WTC11 (cell line): ENCODE results near the gene VCL. TPM values are rescaled to one million over a fixed set of nuclear protein-coding genes. Genes with fewer than 3 reads are reported as not detected.

Experiments
- ATAC-seq: fragments of 200-7000 bp; cut with Tn5 transposase; 2 replicates; pipeline ENCODE4 v1.10.0; 2021; ENCODE audit warnings: mild to moderate bottlenecking, moderate library complexity
- CTCF ChIA-PET: fragments of 300-600 bp; sonication (Branson Sonifier 250); formaldehyde crosslinking; loops from one replicate; lab custom pipeline; 2021; ENCODE audit warnings: antibody characterized with exemption; lab: Charles Lee
- POLR2A ChIA-PET: fragments of 350-600 bp; sonication (Branson Sonifier 250); formaldehyde crosslinking; loops from one replicate; lab custom pipeline; 2021; ENCODE audit warnings: antibody characterized with exemption; lab: Charles Lee
- DNase-seq: peaks from one replicate; pipeline ENCODE4 v3.0.0; 2021; ENCODE audit warnings: low spot score
- H3K27ac Mint-ChIP-seq: 2 replicates; pipeline ENCODE4 v1.8.0; 2021; ENCODE audit warnings: mixed read lengths
- H3K27me3 Mint-ChIP-seq: 2 replicates; pipeline ENCODE4 v1.8.0; 2021; ENCODE audit warnings: low read depth, mild to moderate bottlenecking, moderate library complexity, mixed read lengths
- H3K36me3 Mint-ChIP-seq: 2 replicates; pipeline ENCODE4 v1.8.0; 2021; ENCODE audit warnings: mixed read lengths
- H3K4me1 Mint-ChIP-seq: 2 replicates; pipeline ENCODE4 v1.8.0; 2022; ENCODE audit warnings: mixed read lengths
- H3K4me3 Mint-ChIP-seq: 2 replicates; pipeline ENCODE4 v1.8.0; 2021; ENCODE audit warnings: mild to moderate bottlenecking, moderate library complexity, mixed read lengths
- H3K9me3 Mint-ChIP-seq: 2 replicates; pipeline ENCODE4 v1.8.0; 2021; ENCODE audit warnings: mixed read lengths
- AR ChIP-seq: fragments of 250-450 bp; sonication (Bioruptor Pico); IDR thresholded peaks from 2 replicates; pipeline ENCODE4 v1.9.0; 2021; ENCODE audit warnings: mild to moderate bottlenecking
- ATF1 ChIP-seq: sonication (generic); formaldehyde crosslinking; IDR thresholded peaks from 2 replicates; pipeline ENCODE4 v1.8.1; 2023; ENCODE audit warnings: mild to moderate bottlenecking, moderate library complexity, missing genetic modification reagents
- CTCF ChIP-seq: fragments of 200-600 bp; IDR thresholded peaks from 2 replicates; pipeline ENCODE4 v1.8.0; 2022; ENCODE audit warnings: antibody characterized with exemption
- GTF2I ChIP-seq: fragments of 250-450 bp; sonication (Bioruptor Pico); conservative IDR thresholded peaks from 2 replicates; pipeline ENCODE4 v1.4.0; 2021; ENCODE audit warnings: mild to moderate bottlenecking
- HMGXB4 ChIP-seq: sonication (generic); formaldehyde crosslinking; IDR thresholded peaks from 2 replicates; pipeline ENCODE4 v1.8.1; 2023; ENCODE audit warnings: mild to moderate bottlenecking, moderate library complexity, missing genetic modification reagents
- JUN ChIP-seq: sonication (generic); formaldehyde crosslinking; IDR thresholded peaks from 2 replicates; pipeline ENCODE4 v1.8.0; 2023; ENCODE audit warnings: mild to moderate bottlenecking, missing genetic modification reagents
- KAT7 ChIP-seq: sonication (generic); formaldehyde crosslinking; IDR thresholded peaks from 2 replicates; pipeline ENCODE4 v1.8.1; 2023; ENCODE audit warnings: missing genetic modification reagents, mild to moderate bottlenecking, borderline replicate concordance
- MAX ChIP-seq: sonication (generic); formaldehyde crosslinking; IDR thresholded peaks from 2 replicates; pipeline ENCODE4 v1.8.0; 2022; ENCODE audit warnings: mild to moderate bottlenecking, missing genetic modification reagents
- MYBL2 ChIP-seq: sonication (generic); formaldehyde crosslinking; IDR thresholded peaks from 2 replicates; pipeline ENCODE4 v1.8.1; 2023; ENCODE audit warnings: mild to moderate bottlenecking, moderate library complexity, missing genetic modification reagents
- NFE2L1 ChIP-seq: sonication (generic); formaldehyde crosslinking; IDR thresholded peaks from 2 replicates; pipeline ENCODE4 v1.8.1; 2023; ENCODE audit warnings: missing genetic modification reagents
- NFYB ChIP-seq: sonication (generic); formaldehyde crosslinking; conservative IDR thresholded peaks from 2 replicates; pipeline ENCODE4 v1.8.0; 2022; ENCODE audit warnings: low read depth, missing genetic modification reagents
- NR3C1 ChIP-seq: sonication (generic); formaldehyde crosslinking; conservative IDR thresholded peaks from 2 replicates; pipeline ENCODE4 v1.8.1; 2023; ENCODE audit warnings: low read depth, mild to moderate bottlenecking, missing genetic modification reagents
- PRRX2 ChIP-seq: fragments of 250-450 bp; sonication (Bioruptor Pico); IDR thresholded peaks from 2 replicates; pipeline ENCODE4 v1.8.0; 2021; ENCODE audit warnings: mild to moderate bottlenecking
- SMAD3 ChIP-seq: sonication (generic); formaldehyde crosslinking; IDR thresholded peaks from 2 replicates; pipeline ENCODE4 v1.8.0; 2022; ENCODE audit warnings: missing genetic modification reagents, mild to moderate bottlenecking, borderline replicate concordance
- ZMAT4 ChIP-seq: fragments of 250-450 bp; sonication (Bioruptor Pico); IDR thresholded peaks from 2 replicates; pipeline ENCODE4 v1.9.0; 2021; ENCODE audit warnings: mild to moderate bottlenecking
- ZNF138 ChIP-seq: sonication (generic); formaldehyde crosslinking; conservative IDR thresholded peaks from 2 replicates; pipeline ENCODE4 v1.8.1; 2022; ENCODE audit warnings: mild to moderate bottlenecking, moderate library complexity, missing genetic modification reagents
- ZNF219 ChIP-seq: sonication (generic); formaldehyde crosslinking; IDR thresholded peaks from 2 replicates; pipeline ENCODE4 v1.8.0; 2023; ENCODE audit warnings: missing genetic modification reagents, mild to moderate bottlenecking, borderline replicate concordance
- ZNF317 ChIP-seq: sonication (generic); formaldehyde crosslinking; IDR thresholded peaks from 2 replicates; pipeline ENCODE4 v1.8.1; 2023; ENCODE audit warnings: low read depth, mild to moderate bottlenecking, moderate library complexity, missing genetic modification reagents, borderline replicate concordance
- ZNF396 ChIP-seq: fragments of 250-450 bp; sonication (Bioruptor Pico); IDR thresholded peaks from 2 replicates; pipeline ENCODE4 v1.8.0; 2021; ENCODE audit warnings: mild to moderate bottlenecking, moderate library complexity, borderline replicate concordance
- total RNA-seq: library from RNA; stranded (reverse); gene quantifications from 3 replicates; pipeline ENCODE4 v1.2.3, GENCODE V29; 2021
- TF ChIP-seq, protein P1 (sequence below): sonication (generic); formaldehyde crosslinking; IDR thresholded peaks from 2 replicates; pipeline ENCODE4 v1.8.1; 2022; ENCODE audit warnings: low read depth, missing genetic modification reagents, borderline replicate concordance
- TF ChIP-seq, protein P2 (sequence below): fragments of 250-450 bp; sonication (Bioruptor Pico); IDR thresholded peaks from 2 replicates; pipeline ENCODE4 v1.9.0; 2021; ENCODE audit warnings: mild to moderate bottlenecking, borderline replicate concordance

VCL gene
- total RNA-seq, 1 experiment from 2014 or later: 225 TPM

DNA sequence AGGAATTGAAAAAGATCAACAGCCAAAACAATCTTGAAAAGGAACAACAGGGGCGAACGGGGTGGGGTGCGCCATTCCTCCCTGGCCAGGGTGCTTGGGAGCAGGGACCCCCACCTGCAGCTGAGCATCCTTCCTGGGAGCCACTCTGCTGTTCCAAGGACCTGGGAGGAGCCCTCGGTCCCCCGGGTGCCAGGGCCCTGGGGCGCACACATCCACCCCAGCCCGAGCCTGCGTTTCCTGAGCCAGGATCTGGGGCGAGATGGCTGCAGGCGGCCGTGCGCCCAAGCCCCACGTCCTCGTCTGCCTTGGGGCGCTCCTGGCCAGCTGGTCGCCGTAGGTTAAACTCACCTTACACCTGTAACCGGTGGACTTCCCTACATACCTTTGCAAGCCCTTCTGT is 142.1 kb downstream of the VCL start:
- no peak for TF ChIP-seq KAT7 (CRISPR knock-in tag)
- no peak for TF ChIP-seq JUN (CRISPR knock-in tag)
- TF ChIP-seq CTCF: no peak
- TF ChIP-seq MAX: no peak
- no peak for TF ChIP-seq MYBL2 (CRISPR knock-in tag)
- H3K27me3 Mint-ChIP-seq: no peaks in the 10 kb centered on the region
- H3K27ac Mint-ChIP-seq: no peak overlapping the region
- CTCF ChIA-PET: no interaction called here
- H3K4me1 Mint-ChIP-seq: no peaks in the 10 kb centered on the region
- H3K9me3 Mint-ChIP-seq: no peaks in the 10 kb centered on the region
- ATAC-seq (no peak), DNase-seq (no peak)
- POLR2A ChIA-PET: no interaction called here
- H3K4me3 Mint-ChIP-seq: no peak overlapping the region
- peaks cover 23% of the 10 kb centered on the region for H3K36me3 Mint-ChIP-seq

- Mint-ChIP-seq H3K27ac (no peak overlapping the region), H3K36me3 (peaks cover 21% of the 10 kb centered on the region), H3K4me3 (no peak overlapping the region), H3K9me3 (no peaks in the 10 kb centered on the region), H3K4me1 (no peaks in the 10 kb centered on the region), H3K27me3 (no peaks in the 10 kb centered on the region)
- DNase-seq (no peak), ATAC-seq (no peak)
- ChIA-PET POLR2A (no interaction called here), CTCF (no interaction called here)
- no peak for TF ChIP-seq ZNF317 (CRISPR knock-in tag)
- TF ChIP-seq PRRX2: no peak
- no peak for TF ChIP-seq AR (CRISPR knock-in tag)
- no peak for TF ChIP-seq NFYB (CRISPR knock-in tag)
- no peak for TF ChIP-seq SMAD3 (CRISPR knock-in tag)
Observed at GRCh38 chr10:74140553-74140952, 142.6 kb downstream of the VCL start.

GRCh38 chr10:74145133-74145532 is 147.2 kb downstream of the VCL start:
- Mint-ChIP-seq H3K9me3 (no peaks in the 10 kb centered on the region), H3K4me3 (no peak overlapping the region), H3K27ac (no peak overlapping the region), H3K36me3 (no peaks in the 10 kb centered on the region), H3K4me1 (no peaks in the 10 kb centered on the region), H3K27me3 (no peaks in the 10 kb centered on the region)
- DNase-seq: no peak
- no peak for ATAC-seq
- POLR2A ChIA-PET: interaction anchor here (0.7 kb wide), 1 partner anchor 93 kb away, joined by 4 read pairs; no protein-coding TSS in a partner anchor
- CTCF ChIA-PET: no interaction called here
- TF ChIP-seq ZNF219 (CRISPR knock-in tag) (no peak), HMGXB4 (no peak), NR3C1 (CRISPR knock-in tag) (no peak), GTF2I (no peak), ZNF138 (CRISPR knock-in tag) (no peak), ZNF396 (CRISPR knock-in tag) (no peak), NFE2L1 (CRISPR knock-in tag) (no peak), ATF1 (CRISPR knock-in tag) (no peak), ZMAT4 (no peak)
- TF ChIP-seq, protein P1, sequence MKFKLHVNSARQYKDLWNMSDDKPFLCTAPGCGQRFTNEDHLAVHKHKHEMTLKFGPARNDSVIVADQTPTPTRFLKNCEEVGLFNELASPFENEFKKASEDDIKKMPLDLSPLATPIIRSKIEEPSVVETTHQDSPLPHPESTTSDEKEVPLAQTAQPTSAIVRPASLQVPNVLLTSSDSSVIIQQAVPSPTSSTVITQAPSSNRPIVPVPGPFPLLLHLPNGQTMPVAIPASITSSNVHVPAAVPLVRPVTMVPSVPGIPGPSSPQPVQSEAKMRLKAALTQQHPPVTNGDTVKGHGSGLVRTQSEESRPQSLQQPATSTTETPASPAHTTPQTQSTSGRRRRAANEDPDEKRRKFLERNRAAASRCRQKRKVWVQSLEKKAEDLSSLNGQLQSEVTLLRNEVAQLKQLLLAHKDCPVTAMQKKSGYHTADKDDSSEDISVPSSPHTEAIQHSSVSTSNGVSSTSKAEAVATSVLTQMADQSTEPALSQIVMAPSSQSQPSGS (CRISPR knock-in tag): no peak
- TF ChIP-seq, protein P2, sequence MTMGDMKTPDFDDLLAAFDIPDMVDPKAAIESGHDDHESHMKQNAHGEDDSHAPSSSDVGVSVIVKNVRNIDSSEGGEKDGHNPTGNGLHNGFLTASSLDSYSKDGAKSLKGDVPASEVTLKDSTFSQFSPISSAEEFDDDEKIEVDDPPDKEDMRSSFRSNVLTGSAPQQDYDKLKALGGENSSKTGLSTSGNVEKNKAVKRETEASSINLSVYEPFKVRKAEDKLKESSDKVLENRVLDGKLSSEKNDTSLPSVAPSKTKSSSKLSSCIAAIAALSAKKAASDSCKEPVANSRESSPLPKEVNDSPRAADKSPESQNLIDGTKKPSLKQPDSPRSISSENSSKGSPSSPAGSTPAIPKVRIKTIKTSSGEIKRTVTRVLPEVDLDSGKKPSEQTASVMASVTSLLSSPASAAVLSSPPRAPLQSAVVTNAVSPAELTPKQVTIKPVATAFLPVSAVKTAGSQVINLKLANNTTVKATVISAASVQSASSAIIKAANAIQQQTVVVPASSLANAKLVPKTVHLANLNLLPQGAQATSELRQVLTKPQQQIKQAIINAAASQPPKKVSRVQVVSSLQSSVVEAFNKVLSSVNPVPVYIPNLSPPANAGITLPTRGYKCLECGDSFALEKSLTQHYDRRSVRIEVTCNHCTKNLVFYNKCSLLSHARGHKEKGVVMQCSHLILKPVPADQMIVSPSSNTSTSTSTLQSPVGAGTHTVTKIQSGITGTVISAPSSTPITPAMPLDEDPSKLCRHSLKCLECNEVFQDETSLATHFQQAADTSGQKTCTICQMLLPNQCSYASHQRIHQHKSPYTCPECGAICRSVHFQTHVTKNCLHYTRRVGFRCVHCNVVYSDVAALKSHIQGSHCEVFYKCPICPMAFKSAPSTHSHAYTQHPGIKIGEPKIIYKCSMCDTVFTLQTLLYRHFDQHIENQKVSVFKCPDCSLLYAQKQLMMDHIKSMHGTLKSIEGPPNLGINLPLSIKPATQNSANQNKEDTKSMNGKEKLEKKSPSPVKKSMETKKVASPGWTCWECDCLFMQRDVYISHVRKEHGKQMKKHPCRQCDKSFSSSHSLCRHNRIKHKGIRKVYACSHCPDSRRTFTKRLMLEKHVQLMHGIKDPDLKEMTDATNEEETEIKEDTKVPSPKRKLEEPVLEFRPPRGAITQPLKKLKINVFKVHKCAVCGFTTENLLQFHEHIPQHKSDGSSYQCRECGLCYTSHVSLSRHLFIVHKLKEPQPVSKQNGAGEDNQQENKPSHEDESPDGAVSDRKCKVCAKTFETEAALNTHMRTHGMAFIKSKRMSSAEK (CRISPR knock-in tag): no peak
